Activated CD8-positive, alpha-beta memory T cell treated with anti-CD3 and anti-CD28 coated beads, Interleukin-2, amount 50 U/mL, for 1 hour (primary cell): Measurements from ENCODE around the gene CTAGE4.
"Not testable (repeated sequence)": the region's sequence is repeated elsewhere in the genome, so short reads cannot be mapped to it uniquely, and the experiment has no call there.

Source experiments
- DNase-seq: peaks from one replicate; pipeline ENCODE4 v3.0.0-alpha.2; 2020; ENCODE audit errors: extremely low read depth

Gene CTAGE4

DNA sequence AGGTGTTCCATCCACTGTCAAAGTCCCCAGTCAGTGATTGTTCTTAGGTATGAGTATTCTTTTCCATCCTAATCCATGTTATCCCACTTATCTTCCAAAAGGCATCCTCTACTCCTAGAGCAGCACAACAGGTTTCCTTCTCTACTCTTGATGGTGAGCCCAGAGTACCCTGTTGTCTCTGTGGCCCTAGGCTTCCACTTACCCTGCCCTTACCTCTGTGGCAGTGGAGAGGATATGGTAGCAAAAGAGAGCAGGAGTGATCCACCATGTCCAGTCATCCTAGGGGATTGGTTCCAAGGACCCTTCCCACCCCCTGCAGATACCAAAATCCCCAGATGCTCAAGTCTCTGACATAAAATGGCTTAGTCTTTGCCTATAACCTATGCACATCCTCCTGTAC, 33.9 kb downstream of the CTAGE4 start:
- DNase-seq: not testable (repeated sequence)

DNA sequence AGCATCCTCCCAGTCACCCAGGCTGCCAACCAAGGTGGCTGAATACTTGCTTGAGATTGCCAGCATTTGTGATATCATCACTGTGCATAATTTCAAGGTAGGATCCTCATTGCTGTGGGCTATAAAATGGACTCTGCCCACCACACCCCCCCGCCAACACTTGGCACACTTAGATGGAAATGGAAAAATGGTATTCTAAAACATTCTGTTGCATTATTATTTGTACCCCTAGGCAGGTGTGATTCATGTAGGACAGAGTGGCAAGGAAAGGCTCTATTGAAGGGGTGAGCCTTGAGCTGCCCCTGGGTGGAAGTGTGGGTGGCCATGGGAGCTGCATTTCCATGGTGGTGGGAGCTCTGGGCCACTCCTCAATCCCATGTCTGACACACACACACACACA, 35.3 kb downstream of the CTAGE4 start:
- DNase-seq: not testable (repeated sequence)

DNA sequence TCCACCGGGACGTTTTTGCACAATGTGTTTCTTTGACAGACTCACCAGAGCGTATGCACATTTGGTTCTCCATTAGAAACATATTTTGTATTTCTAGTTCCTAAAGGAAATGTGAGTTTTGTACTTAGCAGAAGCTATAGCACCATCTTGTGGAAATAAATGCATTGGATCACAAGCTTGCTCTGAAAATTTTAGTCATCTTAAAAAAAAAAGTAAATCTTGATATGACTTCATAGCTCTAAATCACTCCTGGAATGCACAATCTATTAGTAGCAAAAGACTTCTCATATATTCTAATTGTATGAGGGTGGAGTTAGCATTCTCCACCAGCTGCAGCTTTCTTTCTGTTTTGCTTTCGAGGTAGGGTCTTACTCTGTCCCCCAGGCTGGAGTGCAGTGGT, 35.9 kb downstream of the CTAGE4 start:
- DNase-seq: not testable (repeated sequence)

DNA sequence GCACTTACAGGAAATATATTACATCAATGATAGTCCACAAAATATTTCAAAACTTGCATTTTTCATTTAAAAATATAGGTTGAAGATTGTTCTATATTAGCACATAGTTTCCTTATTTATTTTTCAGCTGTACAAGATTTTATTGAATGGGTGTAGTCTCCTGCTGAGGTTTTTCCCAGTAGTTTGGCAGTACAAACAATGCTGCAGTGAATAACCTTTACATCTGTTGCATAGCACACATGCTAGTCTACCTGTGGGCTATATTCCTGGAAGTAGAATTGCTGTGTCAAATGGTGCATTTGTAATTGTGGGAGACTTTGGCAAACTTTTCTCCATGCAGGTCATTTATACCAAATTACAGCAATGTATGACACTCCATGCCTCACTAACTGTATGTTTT, 37.3 kb downstream of the CTAGE4 start:
- not testable (repeated sequence) for DNase-seq

DNA sequence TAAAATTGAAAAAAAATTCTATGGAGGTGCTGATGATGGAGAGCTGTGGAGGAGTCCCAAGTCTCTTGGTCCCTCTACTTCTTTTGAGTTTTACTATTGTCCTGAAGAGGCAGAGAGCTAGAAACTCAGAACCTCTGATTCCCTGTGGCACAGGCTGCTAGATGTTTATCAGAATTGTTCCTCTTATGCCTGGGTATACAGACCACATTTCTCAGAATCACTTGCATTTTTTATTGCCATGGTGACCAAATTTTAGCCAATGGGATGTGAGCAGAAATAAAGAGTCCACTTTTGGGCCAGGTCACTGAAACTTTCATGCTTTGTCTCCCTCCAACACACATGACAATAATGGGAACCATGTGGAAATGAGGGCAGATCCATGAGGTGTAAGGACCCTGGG, 40.4 kb downstream of the CTAGE4 start:
- DNase-seq: not testable (repeated sequence)

DNA sequence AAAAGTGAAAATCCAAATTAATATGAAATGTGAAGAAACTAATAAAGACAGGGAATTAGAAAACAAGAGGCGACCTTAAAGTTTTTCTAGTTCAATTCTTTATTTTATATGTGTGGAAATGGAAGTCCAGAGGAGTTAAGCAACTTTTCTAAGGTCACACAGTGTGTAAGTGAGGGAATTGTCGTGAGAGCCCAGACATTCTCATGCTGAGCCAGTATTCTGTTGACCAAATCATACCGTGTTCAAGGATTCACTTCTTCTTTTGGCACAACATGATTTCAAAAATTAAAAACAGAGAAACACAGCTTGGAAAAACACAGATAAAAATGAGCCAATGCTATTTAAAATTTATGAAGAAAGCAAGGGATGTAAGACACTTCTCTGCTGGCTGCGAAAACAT, 43.6 kb downstream of the CTAGE4 start:
- not testable (repeated sequence) for DNase-seq

DNA sequence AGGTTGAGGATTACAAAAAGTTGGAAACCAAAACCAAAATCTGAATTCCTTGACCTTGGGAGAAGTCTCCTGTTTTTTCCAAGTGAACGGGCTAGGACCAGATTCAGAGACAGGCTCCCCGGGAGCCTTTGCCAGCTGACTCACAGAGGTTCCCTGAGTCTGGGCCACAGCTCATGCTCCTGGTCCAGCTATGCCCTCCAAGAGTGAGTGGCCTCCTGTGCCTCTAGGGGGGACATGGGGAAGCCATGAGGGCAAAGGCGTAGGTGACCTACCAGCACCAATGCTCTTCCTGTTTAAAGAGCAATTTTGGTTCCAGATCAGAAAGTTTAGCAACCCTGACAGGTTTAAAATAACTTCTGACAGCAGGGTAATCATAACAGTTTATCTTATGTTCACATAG, 45.5 kb downstream of the CTAGE4 start:
- DNase-seq: not testable (repeated sequence)

DNA sequence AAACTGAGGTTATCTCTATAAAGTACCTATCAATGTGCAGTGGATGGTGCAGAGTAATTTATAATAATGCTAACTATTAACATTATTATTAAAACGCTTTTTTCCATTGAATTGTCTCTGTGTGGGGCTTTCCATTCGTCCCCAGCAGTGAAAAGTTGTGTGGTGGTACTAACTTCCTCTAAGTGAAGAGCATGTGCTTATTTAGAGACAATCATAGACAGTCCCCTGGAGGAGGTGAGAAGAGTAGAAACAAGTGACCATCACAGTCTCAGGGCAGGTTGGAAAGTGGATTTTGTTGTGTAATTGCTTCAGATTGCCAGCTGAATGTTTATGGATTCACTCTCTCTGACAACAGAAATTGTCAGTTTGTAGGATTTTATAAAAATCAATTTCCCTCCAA, 47.8 kb downstream of the CTAGE4 start:
- DNase-seq: not testable (repeated sequence)

DNA sequence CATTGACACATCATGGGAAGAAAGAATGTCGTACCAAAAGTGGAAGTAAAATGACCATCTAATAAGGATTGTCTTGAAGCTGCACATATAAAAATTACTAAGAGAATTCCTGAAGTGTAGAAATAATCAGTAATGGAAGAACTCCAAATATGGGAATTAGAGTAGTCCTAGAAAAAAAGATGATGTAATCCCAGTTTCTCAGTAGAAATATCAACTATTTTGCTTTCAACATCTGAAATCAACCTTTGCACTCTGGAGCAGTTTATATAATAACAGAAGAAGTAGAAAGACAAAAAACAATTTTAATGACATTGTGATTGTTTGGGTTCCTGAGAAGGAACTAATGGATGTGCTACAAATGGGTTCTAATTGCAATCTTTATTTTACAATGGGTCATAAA, 49.8 kb downstream of the CTAGE4 start:
- not testable (repeated sequence) for DNase-seq
